B cell (primary cell): Measurements from ENCODE around the gene THRB. TPM values are rescaled to one million over a fixed set of nuclear protein-coding genes. Genes with fewer than 3 reads are reported as not detected.

Source experiments
- ATAC-seq: fragments of 200-7000 bp; cut with Tn5 transposase; one replicate; pipeline ENCODE4 v1.10.0; 2021; ENCODE audit warnings: low read depth, mild to moderate bottlenecking, moderate number of reproducible peaks, moderate library complexity
- CTCF ChIA-PET: fragments of 350-600 bp; sonication (Branson Sonifier 250); formaldehyde crosslinking; loops from one replicate; lab custom pipeline; 2021; ENCODE audit warnings: antibody characterized with exemption, inconsistent platforms; lab: Charles Lee
- POLR2A ChIA-PET: fragments of 350-600 bp; sonication (Branson Sonifier 250); formaldehyde crosslinking; loops from one replicate; lab custom pipeline; 2021; ENCODE audit warnings: antibody characterized with exemption; lab: Charles Lee
- DNase-seq: peaks from one replicate; pipeline ENCODE4 v3.0.0; 2013
- H2AFZ ChIP-seq: 2 replicates; pipeline ENCODE4 v1.6.1; 2012; ENCODE audit warnings: mild to moderate bottlenecking, low read depth, low read length; ENCODE audit not compliant: insufficient read depth, poor library complexity, severe bottlenecking
- H3K27ac ChIP-seq, 2 donors: 1 replicate in 1 of 2; 2 replicates in 1 of 2; pipeline ENCODE4 v1.5.1; 2012 to 2013; ENCODE audit warnings: low read length in 2 of 2, mild to moderate bottlenecking in 2 of 2, moderate library complexity in 1 of 2
- H3K27me3 ChIP-seq, 4 experiments: fragments of 200-600 bp in 1 of 4; sonication (generic) in 1 of 4; replicated peaks in 1 of 4; 1 replicate in 2 of 4; 2 replicates in 2 of 4; pipeline versions ENCODE4 v1.6.1 to v1.7.0; 2013 to 2016; ENCODE audit warnings: low read length in 3 of 4, mild to moderate bottlenecking in 2 of 4, mixed read lengths in 1 of 4, moderate library complexity in 1 of 4; ENCODE audit not compliant: insufficient read depth in 4 of 4, control insufficient read depth in 3 of 4; ENCODE audit errors: control extremely low read depth in 1 of 4
- H3K36me3 ChIP-seq, 2 experiments: replicated peaks in 1 of 2; 1 replicate in 1 of 2; 2 replicates in 1 of 2; pipeline versions ENCODE4 v1.6.1 to v1.7.1; 2013; ENCODE audit warnings: low read length in 1 of 2; ENCODE audit not compliant: insufficient read depth in 2 of 2, control insufficient read depth in 1 of 2; ENCODE audit errors: control extremely low read depth in 1 of 2, extremely low read depth in 1 of 2
- H3K4me1 ChIP-seq, 2 donors: fragments of 200-600 bp in 1 of 2; sonication (generic) in 1 of 2; 1 replicate in 1 of 2; 2 replicates in 1 of 2; pipeline versions ENCODE4 v1.5.1 to v1.6.1; 2013 to 2017; ENCODE audit warnings: low read length in 2 of 2; ENCODE audit not compliant: control insufficient read depth in 2 of 2, insufficient read depth in 2 of 2
- H3K4me2 ChIP-seq: replicated peaks from 2 replicates; pipeline ENCODE3; 2012; ENCODE audit warnings: mild to moderate bottlenecking, low read depth, low read length; ENCODE audit not compliant: poor library complexity, severe bottlenecking
- H3K4me3 ChIP-seq, 5 experiments: fragments of 200-600 bp in 1 of 5; sonication (generic) in 1 of 5; 1 replicate in 3 of 5; 2 replicates in 2 of 5; pipeline versions ENCODE4 v1.5.1 to v1.7.0; 2011 to 2016; ENCODE audit warnings: low read length in 4 of 5, mild to moderate bottlenecking in 4 of 5, low read depth in 2 of 5, control low read depth in 1 of 5, moderate library complexity in 1 of 5; ENCODE audit not compliant: insufficient read depth in 1 of 5; ENCODE audit errors: control extremely low read depth in 1 of 5, extremely low read depth in 1 of 5
- H3K79me2 ChIP-seq: fragments of 200-600 bp; sonication (generic); one replicate; pipeline ENCODE4 v1.6.0; 2016; ENCODE audit warnings: low read length; ENCODE audit not compliant: control insufficient read depth, insufficient read depth
- H3K9ac ChIP-seq: fragments of 200-600 bp; sonication (generic); 2 replicates; pipeline ENCODE4 v1.6.1; 2017; ENCODE audit warnings: mild to moderate bottlenecking, low read length, moderate library complexity
- H3K9me3 ChIP-seq, 3 donors: one replicate each; pipeline versions ENCODE4 v1.6.1 to v1.7.1; 2013; ENCODE audit warnings: low read length in 2 of 3; ENCODE audit not compliant: control insufficient read depth in 2 of 3, insufficient read depth in 1 of 3; ENCODE audit errors: control extremely low read depth in 1 of 3
- H4K20me1 ChIP-seq: 2 replicates; pipeline ENCODE4 v1.6.0; 2012; ENCODE audit warnings: mild to moderate bottlenecking, low read length; ENCODE audit not compliant: insufficient read depth, control insufficient read depth, poor library complexity, severe bottlenecking
- H3K27ac Mint-ChIP-seq: one replicate; pipeline ENCODE4 v1.8.0; 2021; ENCODE audit warnings: mixed read lengths
- H3K27me3 Mint-ChIP-seq: one replicate; pipeline ENCODE4 v1.8.0; 2021; ENCODE audit warnings: mixed read lengths
- H3K4me1 Mint-ChIP-seq: one replicate; pipeline ENCODE4 v1.8.0; 2021; ENCODE audit warnings: mixed read lengths
- H3K4me3 Mint-ChIP-seq: one replicate; pipeline ENCODE4 v1.8.0; 2021; ENCODE audit warnings: mixed read lengths
- H3K9me3 Mint-ChIP-seq: one replicate; pipeline ENCODE4 v1.8.0; 2022; ENCODE audit warnings: mixed read lengths; ENCODE audit not compliant: insufficient read depth
- CTCF ChIP-seq: fragments of 200-600 bp; IDR thresholded peaks from one replicate; pipeline ENCODE4 v1.8.0; 2022; ENCODE audit warnings: antibody characterized with exemption, mild to moderate bottlenecking
- EZH2 ChIP-seq: IDR thresholded peaks from 2 replicates; pipeline ENCODE4 v1.6.1; 2012; ENCODE audit warnings: borderline replicate concordance, low read depth, mild to moderate bottlenecking, moderate library complexity, low read length; ENCODE audit not compliant: insufficient read depth, poor library complexity, severe bottlenecking
- WGBS: methylation state at CpG from one replicate; pipeline ENCODE4 v1.1.5; 2013; ENCODE audit warnings: missing lambda C conversion rate; ENCODE audit not compliant: insufficient coverage; 5-methylcytosine and 5-hydroxymethylcytosine counted together
- intact Hi-C: fragments of 100-400 bp; cut with micrococcal nuclease; formaldehyde crosslinking; loops from one replicate; pipeline ENCODE4 v1.10.0; 2022
- polyA plus RNA-seq: library from polyadenylated mRNA; depleted of rRNA; stranded (reverse); fragments of >200 nt; gene quantifications from 2 replicates; pipeline ENCODE4 v1.2.3, GENCODE V29; 2012
- total RNA-seq, 2 donors: library from RNA; stranded (reverse); fragments of 120-200 nt in 1 of 2; gene quantifications; 1 replicate in 1 of 2; 2 replicates in 1 of 2; pipeline versions ENCODE4 v1.2.3 to v1.2.4, GENCODE V29; 2013 to 2022

Gene THRB
- total and polyA plus RNA-seq, 2 donors (not counting 1 experiment from before 2014, with no cell fraction given) = 0.86 to 1.8 TPM

GRCh38 chr3:24259901-24260512 lies 234.6 kb downstream of the THRB start:
- 100% methylated on average over 2 of the region's 2 CpGs for WGBS
- no peak for ATAC-seq
- no peaks in the 10 kb centered on the region for H3K79me2 ChIP-seq
- intact Hi-C loops = loop anchor here (5.0 kb wide), 1 partner anchor 1332 kb away; no protein-coding TSS in a partner anchor
- H3K27me3 Mint-ChIP-seq = peaks cover 4% of the 10 kb centered on the region
- H3K27ac ChIP-seq = no peak overlapping the region
- no peaks in the 10 kb centered on the region for H3K4me1 Mint-ChIP-seq
- no peak overlapping the region for H3K9ac ChIP-seq
- no peak overlapping the region for H3K27ac Mint-ChIP-seq
- H3K36me3 ChIP-seq = no peaks in the 10 kb centered on the region
- H4K20me1 ChIP-seq = no peaks in the 10 kb centered on the region
- DNase-seq = no peak
- POLR2A ChIA-PET = interaction anchor here (0.6 kb wide), 1 partner anchor 724 kb away, joined by 8 read pairs; no protein-coding TSS in a partner anchor
- H3K9me3 Mint-ChIP-seq = no peaks in the 10 kb centered on the region
- H3K4me1 ChIP-seq = no peaks in the 10 kb centered on the region
- H2AFZ ChIP-seq = no peak overlapping the region
- H3K4me3 ChIP-seq = no peak overlapping the region
- CTCF ChIA-PET = interaction anchor here (1.0 kb wide), 1 partner anchor 10 kb away, joined by 3 read pairs; no protein-coding TSS in a partner anchor
- H3K9me3 ChIP-seq = no peaks in the 10 kb centered on the region
- H3K27me3 ChIP-seq = no peaks in the 10 kb centered on the region
- TF ChIP-seq EZH2 = no peak
- no peak for TF ChIP-seq CTCF
- H3K4me2 ChIP-seq = no peak overlapping the region
- no peak overlapping the region for H3K4me3 Mint-ChIP-seq
